H9 (cell line): ENCODE measurements around the gene DGKD. TPM values are rescaled to one million over a fixed set of nuclear protein-coding genes. Genes with fewer than 3 reads are reported as not detected.

Source experiments
- DNase-seq: peaks from one replicate; pipeline ENCODE4 v3.0.0-alpha.2; 2017
- H2AFZ ChIP-seq: one replicate; pipeline ENCODE4 v1.6.1; 2013; ENCODE audit warnings: mild to moderate bottlenecking, low read length, control low read depth, moderate library complexity
- H2AK5ac ChIP-seq: 2 replicates; pipeline ENCODE4 v1.6.1; 2013; ENCODE audit warnings: low read length, control low read depth, mixed read lengths; ENCODE audit not compliant: insufficient read length
- H2BK120ac ChIP-seq: one replicate; pipeline ENCODE4 v1.6.1; 2013; ENCODE audit warnings: low read depth, mild to moderate bottlenecking, low read length, control low read depth, inconsistent platforms; ENCODE audit not compliant: poor library complexity, severe bottlenecking
- H2BK12ac ChIP-seq: 2 replicates; pipeline ENCODE4 v1.6.1; 2013; ENCODE audit warnings: low read length, control low read depth, mixed read lengths, low read depth; ENCODE audit not compliant: insufficient read length
- H2BK15ac ChIP-seq: 2 replicates; pipeline ENCODE4 v1.6.1; 2013; ENCODE audit warnings: low read depth, low read length, control low read depth
- H2BK20ac ChIP-seq: one replicate; pipeline ENCODE4 v1.6.1; 2013; ENCODE audit warnings: low read depth, mild to moderate bottlenecking, low read length, control low read depth, inconsistent platforms; ENCODE audit not compliant: poor library complexity, severe bottlenecking
- H2BK5ac ChIP-seq: 2 replicates; pipeline ENCODE4 v1.6.1; 2013; ENCODE audit warnings: low read length, control low read depth, mixed read lengths; ENCODE audit not compliant: insufficient read length
- H3K14ac ChIP-seq: 2 replicates; pipeline ENCODE4 v1.6.1; 2013; ENCODE audit warnings: low read length, control low read depth; ENCODE audit not compliant: insufficient read depth
- H3K18ac ChIP-seq: 2 replicates; pipeline ENCODE4 v1.6.1; 2013; ENCODE audit warnings: low read depth, mild to moderate bottlenecking, mixed read lengths, low read length, control low read depth; ENCODE audit not compliant: insufficient read length
- H3K23ac ChIP-seq: 2 replicates; pipeline ENCODE4 v1.6.1; 2013; ENCODE audit warnings: low read length, control low read depth, mixed read lengths, low read depth; ENCODE audit not compliant: insufficient read length
- H3K23me2 ChIP-seq: 2 replicates; pipeline ENCODE4 v1.6.1; 2013; ENCODE audit warnings: low read depth, mild to moderate bottlenecking, mixed read lengths, low read length, control low read depth; ENCODE audit not compliant: insufficient read length, poor library complexity, severe bottlenecking
- H3K27ac ChIP-seq: 2 replicates; pipeline ENCODE4 v1.5.1; 2013; ENCODE audit warnings: low read length, control low read depth, mixed read lengths, low read depth; ENCODE audit not compliant: insufficient read length
- H3K27me3 ChIP-seq: 2 replicates; pipeline ENCODE4 v1.6.1; 2013; ENCODE audit warnings: low read length, control low read depth, inconsistent platforms; ENCODE audit not compliant: insufficient read depth
- H3K4ac ChIP-seq: 2 replicates; pipeline ENCODE4 v1.6.1; 2013; ENCODE audit warnings: low read depth, mild to moderate bottlenecking, control low read depth, inconsistent platforms, low read length, moderate library complexity
- H3K4me1 ChIP-seq: 2 replicates; pipeline ENCODE4 v1.6.1; 2013; ENCODE audit warnings: low read length, control low read depth, inconsistent platforms; ENCODE audit not compliant: insufficient read depth
- H3K4me2 ChIP-seq: 2 replicates; pipeline ENCODE4 v1.6.1; 2013; ENCODE audit warnings: low read length, control low read depth, mixed read lengths; ENCODE audit not compliant: insufficient read length, insufficient read depth
- H3K56ac ChIP-seq: 2 replicates; pipeline ENCODE4 v1.6.1; 2013; ENCODE audit warnings: low read depth, mild to moderate bottlenecking, mixed read lengths, low read length, control low read depth; ENCODE audit not compliant: insufficient read length
- H3K79me1 ChIP-seq: 2 replicates; pipeline ENCODE4 v1.6.1; 2013; ENCODE audit warnings: low read depth, mild to moderate bottlenecking, moderate library complexity, low read length, control low read depth, inconsistent platforms; ENCODE audit not compliant: insufficient read depth, poor library complexity, severe bottlenecking
- H3K79me2 ChIP-seq: 2 replicates; pipeline ENCODE4 v1.6.1; 2013; ENCODE audit warnings: low read length, control low read depth, inconsistent platforms; ENCODE audit not compliant: insufficient read depth
- H3K9ac ChIP-seq: 2 replicates; pipeline ENCODE4 v1.6.1; 2013; ENCODE audit warnings: low read length, control low read depth, mixed read lengths; ENCODE audit not compliant: insufficient read length; ENCODE audit errors: extremely low read depth
- H3K9me3 ChIP-seq: one replicate; pipeline ENCODE4 v1.6.1; 2013; ENCODE audit warnings: low read depth, low read length, inconsistent platforms; ENCODE audit not compliant: control insufficient read depth
- H3T11ph ChIP-seq: one replicate; pipeline ENCODE4 v1.6.1; 2013; ENCODE audit warnings: mild to moderate bottlenecking, low read length, control low read depth, inconsistent platforms
- H4K20me1 ChIP-seq: one replicate; pipeline ENCODE4 v1.6.1; 2013; ENCODE audit not compliant: control insufficient read depth, insufficient read length, insufficient read depth
- H4K5ac ChIP-seq: 2 replicates; pipeline ENCODE4 v1.6.1; 2013; ENCODE audit warnings: low read depth, mild to moderate bottlenecking, mixed read lengths, low read length, control low read depth; ENCODE audit not compliant: insufficient read length
- H4K8ac ChIP-seq: replicated peaks from 2 replicates; pipeline ENCODE4 v1.6.1; 2013; ENCODE audit warnings: low read length, control low read depth, mixed read lengths, low read depth; ENCODE audit not compliant: insufficient read length
- H4K91ac ChIP-seq: 2 replicates; pipeline ENCODE4 v1.6.1; 2013; ENCODE audit warnings: low read depth, mild to moderate bottlenecking, moderate library complexity, mixed read lengths, low read length, control low read depth; ENCODE audit not compliant: insufficient read length
- H3K27ac Mint-ChIP-seq, 3 experiments: 2 replicates in 2 of 3; 3 replicates in 1 of 3; pipeline ENCODE4 v1.8.0; 2020 to 2021; ENCODE audit warnings: mixed read lengths in 3 of 3, mild to moderate bottlenecking in 1 of 3, moderate library complexity in 1 of 3
- H3K27me3 Mint-ChIP-seq: 2 replicates; pipeline ENCODE4 v1.8.0; 2021; ENCODE audit warnings: low read depth, mild to moderate bottlenecking, moderate library complexity, mixed read lengths
- H3K36me3 Mint-ChIP-seq, 3 experiments: 2 replicates in 2 of 3; 3 replicates in 1 of 3; pipeline ENCODE4 v1.8.0; 2020 to 2021; ENCODE audit warnings: low read depth in 3 of 3, mixed read lengths in 3 of 3; ENCODE audit not compliant: insufficient read depth in 1 of 3
- H3K4me1 Mint-ChIP-seq, 2 experiments: 2 replicates each; pipeline ENCODE4 v1.8.0; 2020; ENCODE audit warnings: mixed read lengths in 2 of 2
- H3K4me3 Mint-ChIP-seq, 2 experiments: 2 replicates in 1 of 2; 3 replicates in 1 of 2; pipeline ENCODE4 v1.8.0; 2020 to 2021; ENCODE audit warnings: mild to moderate bottlenecking in 2 of 2, mixed read lengths in 2 of 2, moderate library complexity in 1 of 2
- H3K9me3 Mint-ChIP-seq, 2 experiments: 2 replicates in 1 of 2; 3 replicates in 1 of 2; pipeline ENCODE4 v1.8.0; 2020; ENCODE audit warnings: mild to moderate bottlenecking in 2 of 2, mixed read lengths in 2 of 2, moderate library complexity in 1 of 2
- CTCF ChIP-seq: fragments of 200-600 bp; sonication (generic); conservative IDR thresholded peaks from 3 replicates; pipeline ENCODE4 v1.8.0; 2021; ENCODE audit warnings: antibody characterized with exemption, mild to moderate bottlenecking
- WGBS: extraction: QIAGEN DNeasy Blood & Tissue Kit; methylation state at CpG from one replicate; pipeline ENCODE4 v1.1.7; 2013; ENCODE audit warnings: missing lambda C conversion rate, low lambda C conversion rate, mixed read lengths; ENCODE audit not compliant: insufficient read length; ENCODE audit errors: extremely low coverage; 5-methylcytosine and 5-hydroxymethylcytosine counted together
- total RNA-seq: library from RNA; stranded (reverse); gene quantifications from 2 replicates; pipeline ENCODE4 v1.2.1, GENCODE V29; 2021

The DGKD gene
- total RNA-seq, 1 experiment from 2014 or later: 20.7 TPM

- WGBS: no CpG with 5 or more reads among the region's 4 CpGs
- no peak overlapping the region for H3K27ac ChIP-seq
- no peak overlapping the region for H2BK5ac ChIP-seq
Measured at GRCh38 chr2:233448575-233448974, 94.3 kb downstream of the DGKD start.

More at GRCh38 chr2:233448575-233448974, 94.3 kb downstream of the DGKD start:
- no peak overlapping the region for H4K8ac ChIP-seq
- Mint-ChIP-seq H3K36me3 (peaks cover 13 to 19% (median 17%) of the 10 kb centered on the region in 3 experiments), H3K4me1 (peaks cover 7 to 15% of the 10 kb centered on the region in 2 experiments), H3K4me3 (no peak overlapping the region), H3K27ac (no peak overlapping the region), H3K27me3 (no peaks in the 10 kb centered on the region; the same call in 1 of the 2 replicates), H3K9me3 (no peaks in the 10 kb centered on the region; a peak in 1 of 5 replicates)
- 0 out of 2 replicates have a peak, but pooled peaks cover 2% of the 10 kb centered on the region for H3K4me1 ChIP-seq
- no peak overlapping the region for H4K5ac ChIP-seq
- no peak overlapping the region for H3K23ac ChIP-seq
- H2BK20ac ChIP-seq: no peak overlapping the region
- no peak overlapping the region for H3K4me2 ChIP-seq
- H3K4ac ChIP-seq: no peak overlapping the region
- H4K91ac ChIP-seq: no peak overlapping the region
- H3K18ac ChIP-seq: no peak overlapping the region
- no peak overlapping the region for H3T11ph ChIP-seq
- H3K79me1 ChIP-seq: no peaks in the 10 kb centered on the region
- H3K9me3 ChIP-seq: no peaks in the 10 kb centered on the region
- H2AFZ ChIP-seq: no peak overlapping the region
- H3K14ac ChIP-seq: no peak overlapping the region
- no peak overlapping the region for H2BK12ac ChIP-seq
- H3K56ac ChIP-seq: no peak overlapping the region
- H2BK120ac ChIP-seq: no peak overlapping the region
- no peaks in the 10 kb centered on the region for H4K20me1 ChIP-seq
- H2AK5ac ChIP-seq: no peak overlapping the region
- no peak overlapping the region for H3K9ac ChIP-seq
- DNase-seq: no peak
- no peak overlapping the region for H2BK15ac ChIP-seq
- no peaks in the 10 kb centered on the region for H3K23me2 ChIP-seq
- no peaks in the 10 kb centered on the region for H3K27me3 ChIP-seq
- no peaks in the 10 kb centered on the region for H3K79me2 ChIP-seq
- no peak for TF ChIP-seq CTCF
